GM12875 (cell line): ENCODE results near the gene MED22.
"Not testable (repeated sequence)": the region's sequence is repeated elsewhere in the genome, so short reads cannot be mapped to it uniquely, and the experiment has no call there.

Experiments
- H3K4me3 ChIP-seq: one replicate; pipeline ENCODE4 v1.5.1; 2011; ENCODE audit warnings: low read depth, low read length, control low read depth
- CTCF ChIP-seq: IDR thresholded peaks from 2 replicates; pipeline ENCODE4 v1.5.1; 2011; ENCODE audit warnings: low read depth, mild to moderate bottlenecking, control low read depth, inconsistent platforms, low read length, moderate library complexity, borderline replicate concordance; ENCODE audit not compliant: insufficient read depth

MED22 gene

GRCh38 chr9:133382507-133383141, 34.7 kb upstream of the MED22 start:
- TF ChIP-seq CTCF = no peak
- H3K4me3 ChIP-seq = no peak overlapping the region

GRCh38 chr9:133380734-133381133, 32.8 kb upstream of the MED22 start:
- TF ChIP-seq CTCF = no peak
- H3K4me3 ChIP-seq = no peak overlapping the region

- no peak overlapping the region for H3K4me3 ChIP-seq
- TF ChIP-seq CTCF = no peak
Observed at GRCh38 chr9:133379153-133380086, 31.5 kb upstream of the MED22 start.

GRCh38 chr9:133378408-133378962, 30.6 kb upstream of the MED22 start:
- no peak for TF ChIP-seq CTCF
- H3K4me3 ChIP-seq = no peak overlapping the region

GRCh38 chr9:133377721-133378216, 29.8 kb upstream of the MED22 start:
- no peak for TF ChIP-seq CTCF

GRCh38 chr9:133377280-133377679, 29.3 kb upstream of the MED22 start:
- H3K4me3 ChIP-seq = not testable (repeated sequence)

More at GRCh38 chr9:133377721-133378216, 29.8 kb upstream of the MED22 start:
- H3K4me3 ChIP-seq = no peak overlapping the region
